ENCODE measurements around the gene SIM2.

Gene SIM2

DNA sequence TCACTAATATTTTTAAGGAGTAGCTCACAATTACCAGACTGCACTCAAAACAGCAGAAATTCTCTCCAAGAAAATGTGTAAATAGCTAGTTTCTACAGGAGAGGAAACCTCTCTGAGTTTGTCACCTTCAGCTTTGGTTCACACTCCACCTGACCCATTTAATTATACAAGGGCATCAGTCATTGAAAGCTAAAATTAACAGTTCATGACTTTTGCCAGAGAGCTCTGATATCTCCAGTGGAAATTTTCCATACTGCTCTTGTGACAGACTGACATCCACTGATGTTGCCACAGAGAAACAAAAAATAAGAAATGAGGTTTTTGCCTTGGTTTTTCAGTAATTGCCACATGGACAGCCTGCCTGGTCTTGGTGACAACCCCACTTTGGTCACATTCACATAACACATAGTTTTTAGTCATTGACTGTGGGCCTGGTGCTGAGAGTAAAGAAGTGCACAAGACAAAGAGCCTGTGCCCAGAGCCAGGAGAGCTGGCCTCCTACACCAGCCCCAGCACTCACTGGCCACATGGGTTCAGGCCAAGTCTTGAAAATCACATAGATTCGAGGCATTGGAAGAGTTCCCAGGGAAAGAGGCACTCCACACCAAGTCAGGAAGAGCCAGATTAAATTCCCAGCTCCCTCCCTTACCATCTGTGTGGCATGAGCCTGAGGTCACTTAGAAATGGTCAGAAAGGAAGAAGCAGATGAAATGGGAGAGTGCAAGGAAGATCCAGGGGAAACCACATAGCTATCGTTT is 13.8 kb upstream of the SIM2 start:
- no peak for DNase-seq (ENCODE audit: low spot score)

DNA sequence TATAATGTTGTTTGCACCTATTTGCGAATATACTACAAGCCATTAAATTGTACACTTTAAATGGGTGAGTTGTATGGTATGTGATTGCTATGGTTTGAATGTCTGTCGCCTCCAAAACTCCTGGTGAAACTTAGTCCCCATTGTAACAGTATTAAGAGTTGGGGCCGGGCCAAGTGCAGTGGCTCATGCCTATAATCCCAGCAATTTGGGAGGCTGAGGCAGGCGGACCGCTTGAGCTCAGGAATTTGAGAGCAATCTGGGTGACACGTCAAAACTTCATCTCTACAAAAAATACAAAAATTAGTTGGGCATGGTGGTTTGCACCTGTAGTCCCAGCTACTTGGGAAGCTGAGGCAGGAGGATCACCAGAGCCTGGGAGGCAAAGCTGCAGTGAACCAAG is 12.0 kb upstream of the SIM2 start:
- no peak for DNase-seq (ENCODE audit: low spot score)

DNA sequence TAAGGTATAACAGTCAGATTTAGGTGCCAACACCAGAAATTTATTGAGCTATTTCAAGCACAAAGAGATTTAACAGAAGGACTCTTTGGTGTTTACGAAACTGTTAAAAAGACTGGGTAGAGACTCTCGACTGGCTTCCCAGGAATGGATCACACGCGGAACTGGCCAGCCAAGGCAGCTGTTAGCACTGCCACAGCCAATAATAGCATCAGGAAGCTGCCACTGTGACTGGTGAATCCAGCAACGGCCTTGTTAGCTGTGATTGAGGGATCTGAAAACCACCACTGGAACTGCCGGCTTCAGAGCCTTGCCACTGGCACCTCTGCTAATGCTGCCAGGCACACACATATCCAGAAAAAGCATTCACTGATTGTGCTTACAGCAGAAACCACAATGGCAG is 10.6 kb upstream of the SIM2 start:
- no peak for DNase-seq (ENCODE audit: low spot score)

DNA sequence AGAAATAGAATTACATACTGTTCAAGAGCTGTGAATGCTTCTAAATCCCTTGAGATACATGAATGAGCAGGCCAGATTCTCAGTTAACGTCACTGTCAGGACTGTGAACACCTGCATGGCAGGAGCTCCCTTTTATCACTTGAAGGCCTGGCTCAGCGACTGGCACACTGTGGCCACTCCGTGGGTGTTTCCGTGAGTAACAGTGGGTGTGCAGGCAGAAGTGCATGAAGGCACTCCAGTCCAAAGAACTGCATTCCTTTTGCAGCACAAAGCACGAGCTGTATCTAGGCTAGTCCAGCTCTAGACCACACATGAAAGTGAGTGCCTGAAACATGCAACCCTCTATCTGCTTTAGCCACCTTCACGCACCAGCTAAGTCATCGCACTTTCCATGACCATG is 9.6 kb upstream of the SIM2 start:
- DNase-seq (ENCODE audit: low spot score): no peak

DNA sequence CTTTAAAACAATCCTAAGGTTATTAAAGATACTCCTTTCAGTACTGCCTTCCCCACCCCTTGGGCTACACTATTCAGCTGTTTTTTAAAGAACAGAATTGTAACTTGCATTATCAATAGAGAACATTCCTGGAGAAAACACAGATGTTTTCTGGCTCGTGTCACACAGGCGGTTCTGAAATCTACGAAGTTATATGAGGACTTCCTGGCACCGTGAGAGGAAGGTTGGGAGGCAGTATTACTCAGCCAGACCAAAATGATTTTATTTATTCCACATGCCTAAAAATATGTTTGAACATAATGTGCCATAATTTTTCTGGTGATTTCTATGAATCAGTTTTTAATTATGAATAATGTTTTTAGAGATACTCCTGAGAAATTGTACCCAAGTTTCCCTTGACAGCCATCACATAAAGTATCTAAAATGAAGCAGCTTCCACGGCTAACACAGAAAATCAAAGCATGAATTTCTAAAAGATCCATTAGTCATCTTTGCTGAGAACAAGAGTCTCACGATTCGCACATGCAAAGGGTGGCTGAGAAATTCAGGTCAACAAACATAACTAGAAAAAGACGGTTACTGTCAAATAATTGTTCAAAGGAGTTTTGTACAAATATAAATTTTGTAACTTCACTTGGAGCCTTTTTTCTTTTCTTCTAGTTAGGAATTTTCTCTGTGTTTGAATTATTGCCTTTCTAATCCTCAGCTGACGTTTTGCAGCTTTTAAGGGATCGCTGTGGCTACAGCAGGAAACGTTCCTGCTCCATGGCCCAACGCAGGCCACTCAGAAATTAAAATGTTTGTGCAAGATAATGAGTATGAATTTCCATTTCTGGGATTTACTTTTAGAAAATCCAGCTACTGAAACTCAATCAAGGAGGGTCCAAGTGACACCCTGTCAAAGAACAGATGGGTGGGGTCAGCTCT is 8.0 kb upstream of the SIM2 start:
- no peak for DNase-seq (ENCODE audit: low spot score)

DNA sequence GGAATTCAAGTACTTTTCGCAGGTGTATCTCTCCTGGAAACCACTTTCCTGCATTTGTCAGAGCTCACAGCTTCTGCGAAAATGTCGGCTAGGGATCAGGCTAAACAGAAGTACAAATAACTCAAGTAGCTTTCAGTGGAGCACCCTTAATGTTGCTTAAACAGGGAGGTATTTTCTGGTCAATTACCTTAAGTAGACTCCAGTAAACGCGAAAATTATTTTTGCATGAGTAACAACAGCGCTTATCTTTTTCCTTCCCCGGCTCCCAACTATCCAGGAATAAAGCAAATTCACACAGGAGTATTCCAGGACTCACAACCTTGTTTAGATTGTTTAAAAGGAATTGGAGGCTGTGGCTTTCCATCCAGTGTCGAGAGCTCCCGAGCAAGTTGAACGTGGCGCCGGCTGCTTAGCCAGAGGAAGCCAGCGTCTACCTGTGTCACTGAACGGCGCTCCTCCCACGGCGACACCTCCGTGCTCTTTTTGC is 7.3 kb upstream of the SIM2 start:
- DNase-seq (ENCODE audit: low spot score): no peak

DNA sequence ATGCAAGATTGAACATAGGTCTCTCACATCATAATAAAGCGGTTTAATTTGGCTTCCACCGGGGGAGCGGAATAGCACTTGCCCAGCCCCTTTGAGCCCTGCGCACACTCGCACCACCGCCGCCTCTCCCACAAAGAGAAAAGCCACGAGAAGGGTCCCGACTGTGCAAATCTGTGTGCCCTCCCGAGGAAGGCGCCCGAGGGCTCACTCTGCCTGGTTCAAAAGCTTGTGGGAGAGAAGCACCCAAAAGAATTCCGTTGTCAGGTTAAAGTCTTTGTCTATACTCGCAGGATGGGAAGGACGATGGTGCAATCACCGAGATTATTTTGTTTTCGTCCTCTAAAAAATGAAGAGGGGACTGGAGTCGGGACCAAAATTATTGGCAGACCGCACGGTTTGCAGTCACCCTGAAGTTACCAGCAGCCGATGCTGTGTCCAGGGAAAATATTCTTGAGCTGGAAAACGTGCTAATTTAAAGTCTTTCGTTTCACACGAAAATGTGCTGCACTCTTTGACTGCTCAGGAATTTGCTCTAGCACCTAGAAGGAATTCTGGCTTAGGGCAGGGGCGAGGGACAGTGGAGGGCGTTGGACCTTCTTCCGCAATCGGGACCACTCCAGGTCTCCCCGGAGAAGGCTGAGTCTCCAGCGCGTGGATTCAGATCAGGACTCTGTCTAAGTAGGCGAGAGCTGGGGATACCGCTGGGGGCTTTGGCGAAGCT is 6.6 kb upstream of the SIM2 start:
- no peak for DNase-seq (ENCODE audit: low spot score)

DNA sequence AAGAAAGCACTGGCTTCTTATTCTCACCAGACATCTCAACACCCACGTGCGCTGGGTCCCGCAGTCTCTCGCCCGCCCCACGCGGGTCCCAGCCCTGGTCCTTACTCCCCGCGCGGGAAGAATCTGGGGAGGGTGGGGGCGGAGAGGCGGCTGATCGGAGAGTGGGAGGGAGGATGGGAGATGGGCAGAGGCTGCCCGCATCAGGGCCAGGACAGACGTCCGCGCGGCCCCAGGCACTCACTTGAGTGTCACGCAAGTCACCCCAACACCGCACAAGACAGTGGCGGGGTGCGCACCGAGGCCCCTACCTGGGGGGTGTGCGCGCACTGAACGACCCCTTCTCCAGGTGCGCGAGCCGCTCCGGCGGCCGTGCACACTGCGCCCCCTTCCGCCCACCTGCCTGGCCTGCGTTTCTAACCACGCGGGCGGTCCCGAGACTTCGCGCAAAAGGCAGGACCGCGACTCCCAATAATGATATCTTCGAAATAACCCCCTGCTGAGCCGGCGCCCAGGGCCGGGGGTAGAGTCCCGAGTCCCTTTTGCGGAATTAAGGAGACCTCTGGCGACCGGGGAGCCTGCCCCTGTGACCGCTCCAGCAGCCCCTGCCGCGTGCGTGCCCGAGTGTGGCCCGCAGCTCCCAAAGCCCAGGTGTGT is 6.0 kb upstream of the SIM2 start:
- no peak for DNase-seq (ENCODE audit: low spot score)

DNA sequence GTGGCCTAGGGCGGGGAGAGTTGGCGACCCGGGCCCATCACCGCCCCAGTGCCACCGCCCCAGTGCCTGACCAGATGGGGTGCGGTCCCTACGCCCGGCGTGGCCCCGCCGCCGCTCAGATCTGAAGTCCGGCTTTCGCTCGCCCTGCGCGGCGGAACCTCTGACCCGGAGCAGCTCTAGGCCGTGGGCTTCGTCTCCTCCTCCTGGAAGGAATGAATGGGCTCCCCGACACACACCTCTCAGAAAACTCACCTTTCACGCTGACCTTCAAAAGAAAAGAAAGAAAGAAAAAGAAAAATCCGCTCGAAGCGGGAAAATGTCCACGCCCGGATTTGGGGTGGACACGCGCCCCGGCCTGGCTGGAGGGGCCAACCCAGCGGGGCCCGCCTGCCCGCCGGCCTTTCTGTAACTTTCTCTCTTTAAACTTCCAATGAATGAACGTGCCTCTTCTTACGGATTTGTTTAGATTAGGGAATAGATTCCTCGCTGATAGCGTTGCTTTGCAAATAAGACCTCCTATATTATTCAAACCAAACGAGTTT is 5.4 kb upstream of the SIM2 start:
- DNase-seq (ENCODE audit: low spot score): no peak

DNA sequence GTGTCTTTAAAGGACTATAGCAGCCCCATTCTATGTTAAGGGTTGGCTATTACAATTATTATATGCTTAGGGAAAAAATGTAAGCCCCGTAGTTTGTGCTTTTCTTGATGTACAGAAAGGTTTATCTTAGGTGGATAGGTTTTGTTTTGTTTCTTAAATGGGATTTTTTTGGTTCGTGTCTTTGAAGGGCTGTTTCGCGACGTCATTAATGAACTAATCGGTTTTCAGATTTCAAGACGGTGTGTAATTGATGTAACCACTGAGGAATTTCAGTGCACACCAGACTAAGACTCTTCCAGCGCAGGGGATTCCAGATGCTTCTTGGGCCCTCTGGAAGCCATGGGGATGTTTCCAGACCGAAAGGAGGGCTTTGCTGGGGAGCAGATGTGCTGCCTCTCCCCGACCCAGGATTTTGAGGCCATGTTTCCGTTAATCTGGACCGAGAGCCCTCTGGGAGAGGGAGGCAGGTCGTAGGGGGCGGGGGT is 4.8 kb upstream of the SIM2 start:
- DNase-seq (ENCODE audit: low spot score): no peak

DNA sequence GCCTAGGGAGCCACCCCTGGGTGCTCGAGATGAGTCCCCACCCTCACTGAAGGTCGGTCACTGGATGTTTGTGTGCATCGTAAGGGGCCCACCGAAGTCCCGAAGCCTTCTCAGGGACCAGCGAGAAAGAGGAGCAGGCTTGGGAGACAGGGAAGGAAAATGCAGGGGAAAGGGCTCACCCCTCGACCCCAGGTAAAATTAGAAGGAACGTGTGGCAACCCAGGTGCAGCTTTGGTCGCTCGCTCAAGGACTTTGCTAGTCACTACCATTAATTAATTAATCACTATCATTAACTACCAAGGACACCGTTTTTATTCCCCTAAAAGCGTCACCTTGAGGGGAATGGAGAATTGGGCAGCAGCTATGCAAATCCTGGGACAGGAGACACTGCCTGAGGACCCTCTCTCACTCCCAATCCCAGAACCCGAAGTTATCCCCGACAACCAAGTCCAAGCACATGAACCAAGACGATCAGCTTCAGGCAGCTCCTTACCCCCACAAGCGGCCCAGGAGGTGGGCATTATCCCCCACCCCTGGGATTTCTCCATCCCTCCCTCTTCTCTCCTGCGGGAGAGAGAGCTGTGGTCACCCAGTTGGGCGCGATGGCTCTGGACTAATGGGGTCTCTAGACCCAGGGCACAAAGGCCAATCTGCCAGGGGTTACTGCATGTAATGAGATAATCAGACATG is 4.2 kb upstream of the SIM2 start:
- no peak for DNase-seq (ENCODE audit: low spot score)

DNA sequence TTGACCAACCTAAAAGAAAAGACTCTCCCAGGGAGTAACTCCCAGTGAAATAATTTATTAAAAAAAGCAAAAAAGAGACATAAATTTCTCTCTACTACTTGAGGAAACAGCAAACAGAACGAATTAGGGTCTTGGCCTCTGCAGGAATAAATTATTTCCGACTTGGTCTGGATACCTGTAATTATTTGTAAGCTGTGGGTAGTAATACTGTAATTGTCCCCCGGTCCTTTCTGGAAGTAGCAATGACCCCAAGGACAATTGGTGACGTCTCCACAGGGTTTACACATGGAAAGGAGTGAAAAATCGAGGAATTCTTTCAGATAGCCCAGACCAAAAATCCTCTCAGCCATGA is 3.7 kb upstream of the SIM2 start:
- DNase-seq (ENCODE audit: low spot score): no peak

DNA sequence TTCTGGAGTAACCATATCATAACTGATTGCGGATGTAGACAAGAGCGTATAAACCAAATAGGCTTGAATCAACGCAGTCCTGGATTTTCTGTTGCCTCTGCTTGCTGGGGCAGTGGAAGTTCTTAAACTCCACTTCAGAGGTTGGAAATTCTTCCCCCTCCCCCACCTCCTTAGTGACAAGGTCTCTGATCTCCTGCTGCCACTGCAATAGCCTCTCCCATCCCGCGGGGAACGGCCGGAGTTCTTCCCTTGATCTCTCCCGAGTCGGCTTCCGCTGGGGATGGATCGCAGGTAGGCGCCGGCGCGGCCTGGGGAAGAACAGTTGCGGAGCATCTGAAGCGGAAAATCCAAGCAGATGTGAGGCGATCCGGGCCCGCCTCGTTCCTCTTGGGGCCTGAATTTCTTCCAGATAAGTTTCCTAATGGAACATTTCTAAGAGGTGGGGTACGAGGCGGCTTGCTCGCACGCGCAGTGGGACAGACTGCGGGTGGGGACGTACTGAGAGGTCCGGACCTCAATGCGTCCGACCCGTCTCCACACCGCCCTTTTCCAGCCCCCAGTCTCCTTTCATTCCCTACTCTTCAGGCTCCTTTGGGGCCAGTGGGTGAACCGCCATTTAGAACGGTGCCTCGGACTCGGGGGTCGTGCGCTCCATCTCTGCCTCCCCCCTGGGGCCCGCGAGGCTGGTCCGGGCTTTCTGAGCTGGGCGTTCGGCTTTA is 3.1 kb upstream of the SIM2 start:
- no peak for DNase-seq (ENCODE audit: low spot score)

DNA sequence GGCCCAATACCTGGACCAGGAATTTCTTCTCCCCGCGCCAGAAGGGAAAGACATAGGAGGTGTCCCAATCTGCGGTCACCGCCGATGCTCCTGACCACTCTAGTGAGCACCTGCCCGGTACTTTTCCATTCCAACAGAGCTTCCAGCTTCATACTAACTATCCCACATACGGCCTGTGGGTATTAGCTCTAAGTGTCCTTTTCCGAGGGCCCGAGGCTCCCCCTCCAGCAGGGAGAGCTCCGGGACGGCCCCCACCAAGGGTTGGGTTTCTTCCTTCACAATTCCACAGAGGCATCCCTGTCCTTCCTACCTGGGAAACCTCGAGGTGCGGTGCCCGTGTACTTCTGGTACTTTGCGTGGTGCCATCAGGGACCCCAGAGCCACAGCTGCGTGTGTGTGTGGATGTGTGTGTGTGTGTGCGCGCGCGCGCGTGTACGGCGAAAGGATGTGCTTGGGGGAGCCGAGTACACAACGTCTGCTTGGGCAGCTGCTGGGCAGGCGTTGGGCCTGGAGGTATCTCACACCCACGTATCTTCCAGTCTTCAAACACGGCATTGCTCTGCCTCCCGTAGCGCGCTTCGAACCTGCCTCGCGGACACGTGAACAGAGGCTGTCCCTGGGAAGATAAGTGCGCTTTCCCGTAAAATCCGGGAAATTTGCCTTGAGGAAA is 2.4 kb upstream of the SIM2 start:
- no peak for DNase-seq (ENCODE audit: low spot score)

DNA sequence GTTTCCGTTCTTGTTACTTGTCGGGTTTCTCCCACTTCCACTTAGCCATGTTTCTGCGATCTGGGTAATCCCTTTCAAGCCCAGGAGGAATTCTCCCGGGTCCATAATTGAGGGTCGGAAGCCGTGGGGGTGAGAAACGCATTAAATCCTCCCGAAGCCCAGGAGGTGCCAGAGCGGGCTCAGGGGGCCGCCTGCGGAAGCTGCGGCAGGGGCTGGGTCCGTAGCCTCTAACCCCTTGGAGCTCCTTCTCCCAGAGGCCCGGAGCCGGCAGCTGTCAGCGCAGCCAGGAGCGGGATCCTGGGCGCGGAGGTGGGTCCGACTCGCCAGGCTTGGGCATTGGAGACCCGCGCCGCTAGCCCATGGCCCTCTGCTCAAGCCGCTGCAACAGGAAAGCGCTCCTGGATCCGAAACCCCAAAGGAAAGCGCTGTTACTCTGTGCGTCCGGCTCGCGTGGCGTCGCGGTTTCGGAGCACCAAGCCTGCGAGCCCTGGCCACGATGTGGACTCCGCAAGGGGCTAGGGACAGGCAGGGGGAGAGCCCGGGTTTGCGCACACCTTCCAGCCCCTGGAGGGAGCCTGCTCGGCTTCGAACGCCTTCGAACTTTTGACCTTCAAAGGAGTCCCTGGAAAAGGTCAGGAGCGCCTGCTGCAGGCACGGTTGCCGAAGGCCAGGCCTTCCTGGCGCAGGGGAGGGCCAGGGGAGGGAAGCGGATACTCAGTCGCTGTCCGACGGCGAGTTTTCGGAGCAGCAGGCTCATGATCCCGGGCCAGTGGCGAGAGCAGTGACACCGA is 1.7 kb upstream of the SIM2 start:
- DNase-seq (ENCODE audit: low spot score): no peak

DNA sequence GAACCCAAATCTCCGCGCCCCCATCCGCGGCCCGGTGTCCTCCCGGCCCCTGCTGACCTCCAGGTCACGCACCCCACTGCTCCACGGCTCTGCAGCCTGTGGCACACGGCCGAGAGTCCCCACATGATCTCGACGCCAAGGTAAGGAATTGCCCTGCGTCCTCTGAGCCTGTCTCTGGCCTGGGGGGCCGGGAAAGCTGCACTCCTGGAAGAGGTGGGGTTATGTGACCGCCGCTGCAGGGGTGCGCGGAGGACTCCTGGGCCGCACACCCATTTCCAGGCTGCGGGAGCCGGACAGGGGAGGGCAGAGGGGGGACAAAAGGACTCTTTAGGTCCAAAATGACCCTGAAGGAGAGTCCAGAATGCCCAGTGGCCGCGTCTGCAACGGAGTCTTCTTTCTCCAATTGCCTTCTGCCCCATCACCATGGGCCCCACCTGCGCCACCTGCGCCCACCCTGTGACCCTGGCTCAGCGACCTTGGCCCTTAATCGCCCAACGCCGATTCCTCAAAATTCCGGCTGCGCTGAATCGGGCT is 997 bp upstream of the SIM2 start:
- no peak for DNase-seq (ENCODE audit: low spot score)

DNA sequence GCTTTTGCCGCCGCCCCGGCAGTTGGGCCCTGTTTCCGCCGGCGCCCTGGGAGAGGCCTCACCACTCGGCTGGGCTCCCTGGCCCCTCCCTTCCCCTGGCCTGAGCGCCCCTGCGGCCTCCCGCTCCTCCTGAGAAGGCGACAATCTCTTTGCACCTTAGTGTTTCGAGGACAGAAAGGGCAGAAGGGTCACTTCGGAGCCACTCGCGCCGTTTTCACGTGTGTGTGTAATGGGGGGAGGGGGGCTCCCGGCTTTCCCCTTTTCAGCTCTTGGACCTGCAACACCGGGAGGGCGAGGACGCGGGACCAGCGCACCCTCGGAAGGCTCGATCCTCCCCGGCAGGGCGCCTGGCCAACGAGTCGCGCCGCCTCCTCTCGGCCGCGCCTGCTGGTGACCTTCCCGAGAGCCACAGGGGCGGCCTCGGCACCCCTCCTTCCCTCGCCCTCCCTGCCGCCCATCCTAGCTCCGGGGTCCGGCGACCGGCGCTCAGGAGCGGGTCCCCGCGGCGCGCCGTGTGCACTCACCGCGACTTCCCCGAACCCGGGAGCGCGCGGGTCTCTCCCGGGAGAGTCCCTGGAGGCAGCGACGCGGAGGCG is 432 bp upstream of the SIM2 start:
- no peak for DNase-seq (ENCODE audit: low spot score)

DNA sequence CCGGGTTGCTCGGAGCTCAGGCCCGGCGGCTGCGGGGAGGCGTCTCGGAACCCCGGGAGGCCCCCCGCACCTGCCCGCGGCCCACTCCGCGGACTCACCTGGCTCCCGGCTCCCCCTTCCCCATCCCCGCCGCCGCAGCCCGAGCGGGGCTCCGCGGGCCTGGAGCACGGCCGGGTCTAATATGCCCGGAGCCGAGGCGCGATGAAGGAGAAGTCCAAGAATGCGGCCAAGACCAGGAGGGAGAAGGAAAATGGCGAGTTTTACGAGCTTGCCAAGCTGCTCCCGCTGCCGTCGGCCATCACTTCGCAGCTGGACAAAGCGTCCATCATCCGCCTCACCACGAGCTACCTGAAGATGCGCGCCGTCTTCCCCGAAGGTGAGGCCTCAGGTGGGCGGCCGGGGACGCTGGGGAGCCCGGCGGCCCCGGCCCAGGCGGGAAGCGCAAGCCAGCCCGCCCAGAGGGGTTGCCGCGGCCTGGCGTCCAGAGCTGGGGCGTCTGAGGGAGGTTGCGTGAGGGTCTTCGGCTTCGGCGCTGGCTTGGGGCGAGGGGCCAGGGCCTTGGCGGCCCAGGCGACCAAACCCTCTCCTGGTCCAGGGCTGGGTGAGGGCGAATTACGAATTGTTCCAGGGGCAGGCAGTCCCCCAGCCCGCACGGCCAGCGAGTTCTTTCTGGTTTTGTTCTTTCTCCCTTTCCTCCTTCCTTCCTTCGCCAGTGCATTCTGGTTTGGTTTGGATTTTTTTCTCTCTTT is 805 bp downstream of the SIM2 start:
- no peak for DNase-seq (ENCODE audit: low spot score)
